ENCODE measurements around the gene SEMA4G.

SEMA4G gene

GRCh38 chr10:101007915-101008822 lies 38.9 kb downstream of the SEMA4G start:
- no peak for DNase-seq

- no peak for DNase-seq
Observed at GRCh38 chr10:101008823-101009423, 39.6 kb downstream of the SEMA4G start.

GRCh38 chr10:101010329-101010728 lies 41.0 kb downstream of the SEMA4G start:
- DNase-seq: no peak

- DNase-seq: no peak
Observed at GRCh38 chr10:101011517-101012423, 42.5 kb downstream of the SEMA4G start.

GRCh38 chr10:101012525-101013364 lies 43.4 kb downstream of the SEMA4G start:
- no peak for DNase-seq

- DNase-seq: no peak
Observed at GRCh38 chr10:101013365-101013825, 44.1 kb downstream of the SEMA4G start.

- no peak for DNase-seq
Observed at GRCh38 chr10:101014230-101014884, 45.1 kb downstream of the SEMA4G start.

GRCh38 chr10:101014966-101015581 lies 45.8 kb downstream of the SEMA4G start:
- DNase-seq: no peak

- DNase-seq: no peak
Observed at GRCh38 chr10:101015582-101015973, 46.3 kb downstream of the SEMA4G start.

GRCh38 chr10:101016814-101017213 lies 47.5 kb downstream of the SEMA4G start:
- DNase-seq: no peak

- no peak for DNase-seq
Observed at GRCh38 chr10:101018118-101018599, 48.9 kb downstream of the SEMA4G start.

GRCh38 chr10:101018600-101019439 lies 49.5 kb downstream of the SEMA4G start:
- DNase-seq: peak; percentile 30

All from DMS79 (cell line).